ENCODE measurements around the gene NCAPH2.
"Not testable (repeated sequence)": the region's sequence is repeated elsewhere in the genome, so short reads cannot be mapped to it uniquely, and the experiment has no call there.

Gene NCAPH2

GRCh38 chr22:50533856-50534711 lies 26.1 kb downstream of the NCAPH2 start:
- H3K36me3 Mint-ChIP-seq (ENCODE audit: low read depth); H3K9me3 Mint-ChIP-seq; H3K27me3 Mint-ChIP-seq: not testable (repeated sequence)
- peaks cover 53% of the 10 kb centered on the region for H3K4me1 Mint-ChIP-seq (ENCODE audit: low read depth)
- peak overlapping the region; percentile 92 for H3K4me3 Mint-ChIP-seq
- peak overlapping the region; percentile 86 for H3K27ac Mint-ChIP-seq

GRCh38 chr22:50535113-50535512 lies 27.1 kb downstream of the NCAPH2 start:
- no peak overlapping the region for H3K27ac Mint-ChIP-seq

GRCh38 chr22:50536226-50536625 lies 28.2 kb downstream of the NCAPH2 start:
- Mint-ChIP-seq H3K27ac (no peak overlapping the region), H3K4me1 (ENCODE audit: low read depth) (peaks cover 75% of the 10 kb centered on the region)

More at GRCh38 chr22:50535113-50535512, 27.1 kb downstream of the NCAPH2 start:
- no peak overlapping the region for H3K4me3 Mint-ChIP-seq
- peaks cover 64% of the 10 kb centered on the region for H3K4me1 Mint-ChIP-seq (ENCODE audit: low read depth)
- no peaks in the 10 kb centered on the region for H3K9me3 Mint-ChIP-seq
- H3K36me3 Mint-ChIP-seq (ENCODE audit: low read depth), result no peaks in the 10 kb centered on the region
- H3K27me3 Mint-ChIP-seq, result no peaks in the 10 kb centered on the region

GRCh38 chr22:50537765-50538164 lies 29.7 kb downstream of the NCAPH2 start:
- Mint-ChIP-seq H3K9me3 (no peaks in the 10 kb centered on the region), H3K27me3 (no peaks in the 10 kb centered on the region), H3K4me1 (ENCODE audit: low read depth) (peaks cover 86% of the 10 kb centered on the region), H3K36me3 (ENCODE audit: low read depth) (peaks cover 8% of the 10 kb centered on the region), H3K4me3 (no peak overlapping the region), H3K27ac (peak overlapping the region; percentile 99)

More at GRCh38 chr22:50536226-50536625, 28.2 kb downstream of the NCAPH2 start:
- Mint-ChIP-seq H3K27me3 (no peaks in the 10 kb centered on the region), H3K4me3 (no peak overlapping the region), H3K36me3 (ENCODE audit: low read depth) (no peaks in the 10 kb centered on the region), H3K9me3 (no peaks in the 10 kb centered on the region)

GRCh38 chr22:50540381-50540780 lies 32.4 kb downstream of the NCAPH2 start:
- Mint-ChIP-seq H3K4me1 (ENCODE audit: low read depth) (peaks cover 79% of the 10 kb centered on the region), H3K9me3 (no peaks in the 10 kb centered on the region), H3K4me3 (peak overlapping the region; percentile 41), H3K27me3 (no peaks in the 10 kb centered on the region), H3K36me3 (ENCODE audit: low read depth) (peaks cover 8% of the 10 kb centered on the region), H3K27ac (peak overlapping the region; percentile 96)

- not testable (repeated sequence) for H3K36me3 Mint-ChIP-seq (ENCODE audit: low read depth)
- H3K4me1 Mint-ChIP-seq (ENCODE audit: low read depth), result peaks cover 84% of the 10 kb centered on the region
Observed at GRCh38 chr22:50541667-50542026, 33.6 kb downstream of the NCAPH2 start.

GRCh38 chr22:50542416-50542927 lies 34.4 kb downstream of the NCAPH2 start:
- Mint-ChIP-seq H3K36me3 (ENCODE audit: low read depth) (peaks cover 8% of the 10 kb centered on the region), H3K4me1 (ENCODE audit: low read depth) (peaks cover 77% of the 10 kb centered on the region), H3K9me3 (no peaks in the 10 kb centered on the region), H3K27ac (peak overlapping the region; percentile 96), H3K27me3 (no peaks in the 10 kb centered on the region), H3K4me3 (peak overlapping the region; percentile 27)

More at GRCh38 chr22:50541667-50542026, 33.6 kb downstream of the NCAPH2 start:
- H3K27ac Mint-ChIP-seq, result peak overlapping the region; percentile 96
- not testable (repeated sequence) for H3K27me3 Mint-ChIP-seq, H3K9me3 Mint-ChIP-seq
- peak overlapping the region; percentile 27 for H3K4me3 Mint-ChIP-seq

GRCh38 chr22:50544078-50544745 lies 36.2 kb downstream of the NCAPH2 start:
- Mint-ChIP-seq H3K36me3 (ENCODE audit: low read depth) (peaks cover 8% of the 10 kb centered on the region), H3K27me3 (no peaks in the 10 kb centered on the region), H3K4me3 (peak overlapping the region; percentile 44), H3K9me3 (no peaks in the 10 kb centered on the region), H3K27ac (no peak overlapping the region), H3K4me1 (ENCODE audit: low read depth) (peaks cover 64% of the 10 kb centered on the region)

- Mint-ChIP-seq H3K27ac (peak overlapping the region; percentile 46), H3K9me3 (no peaks in the 10 kb centered on the region), H3K4me1 (ENCODE audit: low read depth) (peaks cover 59% of the 10 kb centered on the region), H3K27me3 (no peaks in the 10 kb centered on the region), H3K36me3 (ENCODE audit: low read depth) (peaks cover 8% of the 10 kb centered on the region), H3K4me3 (peak overlapping the region; percentile 44)
Observed at GRCh38 chr22:50544746-50545253, 36.8 kb downstream of the NCAPH2 start.

GRCh38 chr22:50545522-50546325 lies 37.7 kb downstream of the NCAPH2 start, which contains the start of gene KLHDC7B:
TSS of gene KLHDC7B (plus strand) at chr22:50545899. CDS start at chr22:50546244, 345 bp downstream.
- Mint-ChIP-seq H3K4me1 (ENCODE audit: low read depth) (peaks cover 59% of the 10 kb centered on the region), H3K4me3 (peak within 1 kb of the TSS; percentile 44)

GRCh38 chr22:50546326-50547262 lies 38.6 kb downstream of the NCAPH2 start:
- H3K4me3 Mint-ChIP-seq, result no peak overlapping the region
- H3K27me3 Mint-ChIP-seq, result no peaks in the 10 kb centered on the region
- no peak overlapping the region for H3K27ac Mint-ChIP-seq
- H3K9me3 Mint-ChIP-seq, result no peaks in the 10 kb centered on the region
- peaks cover 8% of the 10 kb centered on the region for H3K36me3 Mint-ChIP-seq (ENCODE audit: low read depth)
- H3K4me1 Mint-ChIP-seq (ENCODE audit: low read depth), result peaks cover 50% of the 10 kb centered on the region

More at GRCh38 chr22:50545522-50546325, 37.7 kb downstream of the NCAPH2 start, which contains the start of gene KLHDC7B:
- H3K36me3 Mint-ChIP-seq (ENCODE audit: low read depth), result peaks cover 8% of the 10 kb centered on the region
- H3K9me3 Mint-ChIP-seq, result no peaks in the 10 kb centered on the region
- H3K27me3 Mint-ChIP-seq, result no peaks in the 10 kb centered on the region
- peak within 1 kb of the TSS; percentile 46 for H3K27ac Mint-ChIP-seq

- H3K36me3 Mint-ChIP-seq (ENCODE audit: low read depth), result peaks cover 3% of the 10 kb centered on the region
Observed at GRCh38 chr22:50547263-50547985, 39.4 kb downstream of the NCAPH2 start.

More at GRCh38 chr22:50547263-50547985, 39.4 kb downstream of the NCAPH2 start:
- H3K27me3 Mint-ChIP-seq, result no peaks in the 10 kb centered on the region
- H3K9me3 Mint-ChIP-seq, result no peaks in the 10 kb centered on the region
- no peak overlapping the region for H3K27ac Mint-ChIP-seq
- peaks cover 42% of the 10 kb centered on the region for H3K4me1 Mint-ChIP-seq (ENCODE audit: low read depth)
- H3K4me3 Mint-ChIP-seq, result no peak overlapping the region

Data from stimulated activated naive CD8-positive, alpha-beta T cell treated with anti-CD3 and anti-CD28 coated beads, Interleukin-15, Interleukin-2, amounts not matched to agents 100 ng/mL and 50 ng/mL, for 24 hours (primary cell).